BLaER1 treated with 17β-estradiol and CSF1 and Interleukin-3, amounts not matched to agents 10 nM and 100 nM (cell line): ENCODE measurements around the gene MAN2A2.

Source experiments
- H3K27ac ChIP-seq, 11 experiments: shearing (Covaris generic); formaldehyde crosslinking; 2 replicates each; pipeline ENCODE4 v1.8.1; 2022
- H3K27me3 ChIP-seq, 11 experiments: shearing (Covaris generic); formaldehyde crosslinking; 2 replicates each; pipeline ENCODE4 v1.8.1; 2022
- H3K36me3 ChIP-seq, 11 experiments: shearing (Covaris generic); formaldehyde crosslinking; 2 replicates each; pipeline ENCODE4 v1.8.1; 2022
- H3K4me1 ChIP-seq, 10 experiments: shearing (Covaris generic); formaldehyde crosslinking; 2 replicates each; pipeline ENCODE4 v1.8.1; 2022
- H3K4me2 ChIP-seq, 11 experiments: shearing (Covaris generic); formaldehyde crosslinking; 2 replicates each; pipeline ENCODE4 v1.8.1; 2022
- H3K4me3 ChIP-seq, 10 experiments: shearing (Covaris generic); formaldehyde crosslinking; 2 replicates each; pipeline ENCODE4 v1.8.1; 2022
- H3K9ac ChIP-seq, 11 experiments: shearing (Covaris generic); formaldehyde crosslinking; 2 replicates each; pipeline ENCODE4 v1.8.1; 2022
- H3K9me3 ChIP-seq, 11 experiments: shearing (Covaris generic); formaldehyde crosslinking; replicated peaks in 1 of 11; 2 replicates each; pipeline ENCODE4 v1.8.1; 2022
- H4K20me1 ChIP-seq, 11 experiments: shearing (Covaris generic); formaldehyde crosslinking; 2 replicates each; pipeline ENCODE4 v1.8.1; 2022
- Cebpa-rat ChIP-seq, 11 experiments: shearing (Covaris generic); IDR thresholded peaks; 2 replicates each; pipeline ENCODE4 v1.8.1; 2022

Gene MAN2A2

GRCh38 chr15:90862487-90862886 is 40.6 kb upstream of the MAN2A2 start:
- Histone ChIP-seq H3K4me2 (peak overlapping the region in 5 of 11 experiments; percentile 54 to 72 (median 67); a peak in 7 of 22 replicates), H3K27ac (peak overlapping the region in 6 of 11 experiments; percentile 32 to 59 (median 43); a peak in 5 of 22 replicates), H3K4me1 (peaks cover 0 to 60% (median 31%) of the 10 kb centered on the region in 10 experiments; a peak in 17 of 20 replicates), H4K20me1 (no peaks in the 10 kb centered on the region), H3K9ac (no peak overlapping the region), H3K4me3 (no peak overlapping the region), H3K9me3 (no peaks in the 10 kb centered on the region), H3K27me3 (no peaks in the 10 kb centered on the region), H3K36me3 (no peaks in the 10 kb centered on the region)
- no peak for TF ChIP-seq Cebpa-rat (IDR thresholded peaks at IDR 0.05)

GRCh38 chr15:90862964-90863778 is 39.9 kb upstream of the MAN2A2 start:
- peaks cover 0 to 67% (median 37%) of the 10 kb centered on the region in 10 experiments; a peak in 17 of 20 replicates for H3K4me1 ChIP-seq
- peak in 3 of 11 experiments; percentile 6 to 31 (median 14); a peak in 2 of 22 replicates for TF ChIP-seq Cebpa-rat (IDR thresholded peaks at IDR 0.05)
- peak overlapping the region in 4 of 11 experiments; percentile 12 to 32 (median 21); a peak in 4 of 22 replicates for H3K9ac ChIP-seq
- no peaks in the 10 kb centered on the region for H3K27me3 ChIP-seq
- no peaks in the 10 kb centered on the region for H3K36me3 ChIP-seq
- peak overlapping the region in 9 of 11 experiments; percentile 0 to 72 (median 54); a peak in 16 of 22 replicates for H3K4me2 ChIP-seq
- no peaks in the 10 kb centered on the region for H4K20me1 ChIP-seq
- no peak overlapping the region for H3K4me3 ChIP-seq
- H3K9me3 ChIP-seq: no peaks in the 10 kb centered on the region
- H3K27ac ChIP-seq: peak overlapping the region in 8 of 11 experiments; percentile 24 to 64 (median 43); a peak in 13 of 22 replicates

GRCh38 chr15:90863987-90864386 is 39.1 kb upstream of the MAN2A2 start:
- no peak for TF ChIP-seq Cebpa-rat (IDR thresholded peaks at IDR 0.05)
- Histone ChIP-seq H3K4me1 (peaks cover 4 to 75% (median 45%) of the 10 kb centered on the region in 10 experiments), H3K4me3 (no peak overlapping the region), H3K27ac (peak overlapping the region in 6 of 11 experiments; percentile 24 to 59 (median 30); a peak in 8 of 22 replicates), H4K20me1 (no peaks in the 10 kb centered on the region), H3K27me3 (no peaks in the 10 kb centered on the region), H3K9me3 (no peaks in the 10 kb centered on the region), H3K36me3 (no peaks in the 10 kb centered on the region), H3K9ac (peak overlapping the region in 2 of 11 experiments; percentile 12 to 21; a peak in 1 of 22 replicates), H3K4me2 (peak overlapping the region in 8 of 11 experiments; percentile 0 to 72 (median 58); a peak in 12 of 22 replicates)

- H3K9me3 ChIP-seq: no peaks in the 10 kb centered on the region
Observed at GRCh38 chr15:90864507-90864906, 38.6 kb upstream of the MAN2A2 start.

GRCh38 chr15:90865702-90866101 is 37.4 kb upstream of the MAN2A2 start:
- no peak overlapping the region for H3K27ac ChIP-seq
- no peak overlapping the region for H3K4me3 ChIP-seq
- H3K9ac ChIP-seq: no peak overlapping the region
- no peak for TF ChIP-seq Cebpa-rat (IDR thresholded peaks at IDR 0.05)
- H3K36me3 ChIP-seq: no peaks in the 10 kb centered on the region
- no peaks in the 10 kb centered on the region for H3K27me3 ChIP-seq
- 0 out of 22 replicates have a peak overlapping the region, but pooled peaks of 1 of the 11 experiments have one; percentile 88 for H3K4me2 ChIP-seq
- H3K9me3 ChIP-seq: no peaks in the 10 kb centered on the region
- peaks cover 21 to 75% (median 52%) of the 10 kb centered on the region in 10 experiments for H3K4me1 ChIP-seq
- no peaks in the 10 kb centered on the region for H4K20me1 ChIP-seq

More at GRCh38 chr15:90864507-90864906, 38.6 kb upstream of the MAN2A2 start:
- no peaks in the 10 kb centered on the region for H3K36me3 ChIP-seq
- 0 out of 22 replicates have a peak overlapping the region, but pooled peaks of 2 of the 11 experiments have one; percentile 3 to 28 for H3K27ac ChIP-seq
- H4K20me1 ChIP-seq: no peaks in the 10 kb centered on the region
- H3K9ac ChIP-seq: no peak overlapping the region
- peaks cover 9 to 75% (median 48%) of the 10 kb centered on the region in 10 experiments for H3K4me1 ChIP-seq
- H3K4me2 ChIP-seq: peak overlapping the region in 4 of 11 experiments; percentile 54 to 72 (median 68); a peak in 9 of 22 replicates
- H3K27me3 ChIP-seq: no peaks in the 10 kb centered on the region
- no peak overlapping the region for H3K4me3 ChIP-seq
- no peak for TF ChIP-seq Cebpa-rat (IDR thresholded peaks at IDR 0.05)

GRCh38 chr15:90866161-90866715 is 36.9 kb upstream of the MAN2A2 start:
- no peaks in the 10 kb centered on the region for H3K9me3 ChIP-seq
- H3K4me3 ChIP-seq: no peak overlapping the region
- H3K9ac ChIP-seq: no peak overlapping the region
- H3K27ac ChIP-seq: no peak overlapping the region
- H3K4me2 ChIP-seq: peak overlapping the region in 5 of 11 experiments; percentile 12 to 100 (median 21); a peak in 8 of 22 replicates
- no peaks in the 10 kb centered on the region for H4K20me1 ChIP-seq
- no peaks in the 10 kb centered on the region for H3K27me3 ChIP-seq
- peaks cover 26 to 76% (median 55%) of the 10 kb centered on the region in 10 experiments for H3K4me1 ChIP-seq
- H3K36me3 ChIP-seq: no peaks in the 10 kb centered on the region
- no peak for TF ChIP-seq Cebpa-rat (IDR thresholded peaks at IDR 0.05)

GRCh38 chr15:90866800-90867199 is 36.3 kb upstream of the MAN2A2 start:
- Histone ChIP-seq H3K4me1 (peaks cover 26 to 76% (median 55%) of the 10 kb centered on the region in 10 experiments), H3K4me2 (peak overlapping the region in 5 of 11 experiments; percentile 12 to 100 (median 21); a peak in 8 of 22 replicates)
- no peak for TF ChIP-seq Cebpa-rat (IDR thresholded peaks at IDR 0.05)

GRCh38 chr15:90868261-90868689 is 34.8 kb upstream of the MAN2A2 start, which contains the start of gene FURIN:
FURIN (plus strand) TSS chr15:90868588; CDS start chr15:90875741, 7,153 bp downstream.
- Histone ChIP-seq H3K27ac (peak within 1 kb of the TSS; percentile 28 to 98 (median 94); a peak in 21 of 22 replicates), H3K4me2 (peak within 1 kb of the TSS; percentile 88 to 100 (median 99)), H3K36me3 (0 out of 22 replicates have a peak, but pooled peaks cover 0 to 2% (median 0%) of the 10 kb centered on the region in 11 experiments), H3K9me3 (no peaks in the 10 kb centered on the region), H3K9ac (peak within 1 kb of the TSS; percentile 24 to 99 (median 96); a peak in 19 of 22 replicates), H3K4me1 (peaks cover 40 to 79% (median 61%) of the 10 kb centered on the region in 10 experiments), H3K4me3 (peak within 1 kb of the TSS in 4 of 10 experiments; percentile 10 to 98 (median 94); a peak in 3 of 20 replicates), H4K20me1 (peaks cover 7 to 16% (median 14%) of the 10 kb centered on the region in 11 experiments; a peak in 16 of 22 replicates), H3K27me3 (no peaks in the 10 kb centered on the region)
- no peak for TF ChIP-seq Cebpa-rat (IDR thresholded peaks at IDR 0.05)

More at GRCh38 chr15:90866800-90867199, 36.3 kb upstream of the MAN2A2 start:
- H3K27me3 ChIP-seq: no peaks in the 10 kb centered on the region
- H3K9me3 ChIP-seq: no peaks in the 10 kb centered on the region
- H4K20me1 ChIP-seq: peaks cover 0 to 2% (median 0%) of the 10 kb centered on the region in 11 experiments; a peak in 4 of 22 replicates
- H3K9ac ChIP-seq: no peak overlapping the region
- H3K4me3 ChIP-seq: no peak overlapping the region
- no peaks in the 10 kb centered on the region for H3K36me3 ChIP-seq
- H3K27ac ChIP-seq: no peak overlapping the region
